GM23338 (cell line): Measurements from ENCODE around the gene AFF1. TPM values are rescaled to one million over a fixed set of nuclear protein-coding genes. Genes with fewer than 3 reads are reported as not detected.

Source experiments
- ATAC-seq: fragments of 200-7000 bp; cut with Tn5 transposase; 3 replicates; pipeline ENCODE4 v1.9.1; 2020
- DNase-seq: peaks from one replicate; pipeline ENCODE4 v3.0.0-alpha.2; 2015; ENCODE audit warnings: low spot score
- H2AFZ ChIP-seq: fragments of 200-600 bp; sonication (generic); 2 replicates; pipeline ENCODE4 v1.8.0; 2016; ENCODE audit warnings: antibody characterized with exemption, mild to moderate bottlenecking, moderate library complexity
- H3F3A ChIP-seq: fragments of 200-600 bp; sonication (generic); replicated peaks from 2 replicates; pipeline ENCODE4 v1.8.0; 2017; ENCODE audit warnings: antibody characterized with exemption, mixed run types, low read depth
- H3K27ac ChIP-seq: fragments of 200-600 bp; sonication (generic); 2 replicates; pipeline ENCODE4 v1.6.1; 2016; ENCODE audit warnings: low read depth
- H3K27me3 ChIP-seq: fragments of 200-600 bp; sonication (generic); 2 replicates; pipeline ENCODE4 v1.8.0; 2016; ENCODE audit warnings: mild to moderate bottlenecking, mixed run types, moderate library complexity; ENCODE audit not compliant: insufficient read depth
- H3K36me3 ChIP-seq: fragments of 200-600 bp; sonication (generic); 2 replicates; pipeline ENCODE4 v1.8.0; 2016; ENCODE audit warnings: mild to moderate bottlenecking; ENCODE audit not compliant: insufficient read depth
- H3K4me1 ChIP-seq: fragments of 200-600 bp; sonication (generic); 2 replicates; pipeline ENCODE4 v1.8.0; 2016; ENCODE audit warnings: mild to moderate bottlenecking, moderate library complexity; ENCODE audit not compliant: insufficient read depth
- H3K4me2 ChIP-seq: fragments of 200-600 bp; sonication (generic); 2 replicates; pipeline ENCODE4 v1.7.1; 2017; ENCODE audit warnings: mixed run types
- H3K4me3 ChIP-seq: fragments of 200-600 bp; sonication (generic); 2 replicates; pipeline ENCODE4 v1.6.1; 2016; ENCODE audit warnings: mixed run types
- H3K79me2 ChIP-seq: fragments of 200-600 bp; sonication (generic); replicated peaks from 2 replicates; pipeline ENCODE4 v1.8.0; 2017; ENCODE audit warnings: mild to moderate bottlenecking; ENCODE audit not compliant: insufficient read depth
- H3K9me2 ChIP-seq: fragments of 200-600 bp; sonication (generic); 2 replicates; pipeline ENCODE4 v1.8.0; 2017; ENCODE audit not compliant: insufficient read depth
- H4K20me1 ChIP-seq: fragments of 200-600 bp; sonication (generic); replicated peaks from 2 replicates; pipeline ENCODE4 v1.8.0; 2017; ENCODE audit warnings: mild to moderate bottlenecking; ENCODE audit not compliant: insufficient read depth
- H3K27ac Mint-ChIP-seq: 2 replicates; pipeline ENCODE4 v1.8.0; 2020; ENCODE audit warnings: inconsistent platforms, mild to moderate bottlenecking, moderate library complexity, mixed read lengths
- H3K27me3 Mint-ChIP-seq: 3 replicates; pipeline ENCODE4 v1.8.0; 2022; ENCODE audit warnings: low read depth, mild to moderate bottlenecking, moderate library complexity, mixed read lengths, inconsistent platforms; ENCODE audit not compliant: insufficient read depth, poor library complexity
- H3K36me3 Mint-ChIP-seq: 3 replicates; pipeline ENCODE4 v1.8.0; 2021; ENCODE audit warnings: low read depth, mild to moderate bottlenecking, inconsistent platforms, moderate library complexity, mixed read lengths
- H3K4me1 Mint-ChIP-seq: 3 replicates; pipeline ENCODE4 v1.8.0; 2020; ENCODE audit warnings: mild to moderate bottlenecking, inconsistent platforms, mixed read lengths
- H3K4me3 Mint-ChIP-seq: 3 replicates; pipeline ENCODE4 v1.8.0; 2021; ENCODE audit warnings: moderate library complexity, mild to moderate bottlenecking, inconsistent platforms, mixed read lengths
- H3K9me3 Mint-ChIP-seq: 3 replicates; pipeline ENCODE4 v1.8.0; 2020; ENCODE audit warnings: moderate library complexity, mild to moderate bottlenecking, inconsistent platforms, mixed read lengths
- CREB1 ChIP-seq: fragments of 250-450 bp; sonication (Bioruptor Pico); IDR thresholded peaks from 2 replicates; pipeline ENCODE4 v1.5.0; 2020; ENCODE audit warnings: low read depth, mild to moderate bottlenecking, moderate library complexity
- CTCF ChIP-seq, 2 experiments: fragments of 200-600 bp in 1 of 2; sonication (generic) in 1 of 2; conservative IDR thresholded peaks; 2 replicates each; pipeline versions ENCODE4 v1.5.1 to v1.6.1; 2016 to 2017; ENCODE audit warnings: antibody characterized with exemption in 2 of 2, low read depth in 2 of 2, mild to moderate bottlenecking in 2 of 2, moderate library complexity in 1 of 2
- ETS1 ChIP-seq: IDR thresholded peaks from 2 replicates; pipeline ENCODE4 v1.6.1; 2016; ENCODE audit warnings: antibody characterized with exemption
- EZH2 ChIP-seq: fragments of 200-600 bp; sonication (generic); IDR thresholded peaks from one replicate; pipeline ENCODE4 v1.8.0; 2017; ENCODE audit warnings: antibody characterized with exemption, mild to moderate bottlenecking, low read depth; ENCODE audit not compliant: unreplicated experiment
- EZH2phosphoT487 ChIP-seq: fragments of 200-600 bp; sonication (generic); IDR thresholded peaks from one replicate; pipeline ENCODE4 v1.8.1; 2018; ENCODE audit warnings: antibody characterized with exemption; ENCODE audit not compliant: unreplicated experiment
- JUNB ChIP-seq: IDR thresholded peaks from one replicate; pipeline ENCODE4 v1.6.1; 2016; ENCODE audit warnings: antibody characterized with exemption; ENCODE audit not compliant: unreplicated experiment
- POLR2AphosphoS5 ChIP-seq: IDR thresholded peaks from 2 replicates; pipeline ENCODE4 v1.6.1; 2016; ENCODE audit warnings: antibody characterized with exemption, low read depth
- STAT1 ChIP-seq: IDR thresholded peaks from one replicate; pipeline ENCODE4 v1.6.1; 2016; ENCODE audit warnings: antibody characterized with exemption; ENCODE audit not compliant: unreplicated experiment
- ZNF331 ChIP-seq: fragments of 250-450 bp; sonication (Bioruptor Pico); IDR thresholded peaks from 2 replicates; pipeline ENCODE4 v1.5.0; 2020; ENCODE audit warnings: low read depth, mild to moderate bottlenecking, moderate library complexity
- polyA plus RNA-seq: library from polyadenylated mRNA; unstranded; fragments of >200 nt; fragmentation: Nextera tagmentation; extraction: Ambion mirVana; gene quantifications from 2 replicates; pipeline ENCODE4 v1.2.1, GENCODE V29; 2016
- total RNA-seq: library from RNA; depleted of rRNA; stranded (reverse); fragments of >200 nt; shearing (Covaris generic); gene quantifications from 2 replicates; pipeline ENCODE4 v1.2.3, GENCODE V29; 2014

AFF1 gene
- total and polyA plus RNA-seq, 2 experiments from 2014 or later, result 42.6 to 67.2 TPM

DNA sequence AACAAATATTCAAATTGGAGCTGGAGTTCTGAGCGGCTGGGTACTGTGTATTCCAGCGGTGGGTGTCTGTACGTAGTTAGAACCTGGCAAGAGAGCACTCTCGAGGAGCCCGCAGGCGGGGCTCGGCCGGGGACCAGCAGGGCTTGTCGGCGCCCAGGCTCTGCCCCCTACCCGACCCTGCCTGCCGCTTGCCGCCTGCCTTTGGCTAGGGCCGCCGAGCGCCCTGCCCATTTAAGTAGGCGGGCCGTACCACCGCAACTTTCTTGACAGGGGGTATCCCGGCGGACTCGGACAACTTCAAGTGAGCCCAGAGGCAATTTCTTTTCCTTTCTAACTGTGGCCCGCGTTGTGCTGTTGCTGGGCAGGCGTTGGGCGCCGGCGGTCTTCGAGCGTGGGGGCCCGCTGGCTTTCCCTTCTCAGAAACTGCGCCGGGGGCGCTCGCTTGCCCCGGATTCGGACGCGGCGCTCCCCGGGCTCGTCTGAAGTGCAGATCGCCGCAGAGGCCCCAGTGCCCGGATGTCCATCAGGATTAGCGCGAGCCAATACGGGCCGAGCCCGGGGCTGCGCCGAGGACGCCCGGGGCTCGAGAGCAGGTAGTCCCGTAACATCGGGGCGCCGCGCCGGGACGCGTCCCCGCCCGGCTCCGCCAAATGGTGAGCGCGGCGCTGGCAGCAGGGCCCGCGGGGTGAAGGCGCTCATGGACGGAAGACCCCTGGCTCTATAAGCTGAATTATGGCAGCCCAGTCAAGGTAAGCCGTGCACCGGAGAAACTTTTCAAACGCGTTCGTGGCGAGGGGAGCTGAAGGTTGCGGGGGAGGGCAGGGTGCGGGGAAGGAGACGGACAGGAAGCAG is 72.1 kb downstream of the AFF1 start:
- Histone ChIP-seq H3K27me3 (peaks cover 11% of the 10 kb centered on the region), H3K79me2 (peaks cover 59% of the 10 kb centered on the region)
- DNase-seq, result peak; percentile 97

More for the DNA sequence above, 72.1 kb downstream of the AFF1 start:
- H3K4me3 Mint-ChIP-seq, result peak overlapping the region; percentile 96
- no peaks in the 10 kb centered on the region for H3K9me3 Mint-ChIP-seq
- peaks cover 6% of the 10 kb centered on the region for H3K27me3 Mint-ChIP-seq
- no peak for TF ChIP-seq ZNF331 (CRISPR knock-in tag)
- 0 out of 2 replicates have a peak, but pooled peaks have one; percentile 8 for TF ChIP-seq CREB1 (CRISPR knock-in tag)
- no peak for TF ChIP-seq CTCF (conservative IDR thresholded peaks at IDR 0.05; ENCODE audit: low read depth in 2 of 2)
- no peak for TF ChIP-seq EZH2
- TF ChIP-seq STAT1, result no peak
- no peak for TF ChIP-seq EZH2phosphoT487
- TF ChIP-seq POLR2AphosphoS5, result peak; percentile 97
- TF ChIP-seq ETS1, result peak; percentile 49
- TF ChIP-seq JUNB, result no peak
- ATAC-seq, result peak; percentile 91
- H3K4me1 Mint-ChIP-seq, result peaks cover 74% of the 10 kb centered on the region
- H3K27ac Mint-ChIP-seq, result peak overlapping the region; percentile 87
- peak overlapping the region; percentile 97 for H3K27ac ChIP-seq
- peaks cover 15% of the 10 kb centered on the region for H4K20me1 ChIP-seq
- H3K4me2 ChIP-seq, result peak overlapping the region; percentile 85
- no peaks in the 10 kb centered on the region; the same call in 2 of the 3 replicates for H3K36me3 Mint-ChIP-seq
- H3K4me3 ChIP-seq, result peak overlapping the region; percentile 79
- 0 out of 2 replicates have a peak, but pooled peaks cover 14% of the 10 kb centered on the region for H3F3A ChIP-seq
- H2AFZ ChIP-seq, result no peak overlapping the region
- H3K9me2 ChIP-seq, result no peaks in the 10 kb centered on the region
- no peaks in the 10 kb centered on the region for H3K36me3 ChIP-seq
- H3K4me1 ChIP-seq, result peaks cover 75% of the 10 kb centered on the region
